Esophagus muscularis mucosa (tissue), 3 donors: ENCODE data around the gene PTTG1.

ENCODE experiments used
- POLR2A ChIP-seq: fragments of 450-650 bp; IDR thresholded peaks from one replicate; pipeline ENCODE4 v1.6.1; 2017; ENCODE audit warnings: antibody characterized with exemption, moderate library complexity, mild to moderate bottlenecking, low read depth
- POLR2AphosphoS5 ChIP-seq, 2 donors: sonication (generic); formaldehyde crosslinking; IDR thresholded peaks; one replicate each; pipeline ENCODE4 v1.6.1; 2017; ENCODE audit warnings: antibody characterized with exemption in 2 of 2
- TF ChIP-seq, protein P1 (sequence below), 3 experiments: fragments of 200-600 bp in 2 of 3; fragments of 450-650 bp in 1 of 3; sonication (generic) in 2 of 3; IDR thresholded peaks; one replicate each; pipeline ENCODE4 v1.5.1; 2017 to 2019; ENCODE audit warnings: antibody characterized with exemption in 3 of 3, mild to moderate bottlenecking in 2 of 3, moderate library complexity in 1 of 3

DNA sequence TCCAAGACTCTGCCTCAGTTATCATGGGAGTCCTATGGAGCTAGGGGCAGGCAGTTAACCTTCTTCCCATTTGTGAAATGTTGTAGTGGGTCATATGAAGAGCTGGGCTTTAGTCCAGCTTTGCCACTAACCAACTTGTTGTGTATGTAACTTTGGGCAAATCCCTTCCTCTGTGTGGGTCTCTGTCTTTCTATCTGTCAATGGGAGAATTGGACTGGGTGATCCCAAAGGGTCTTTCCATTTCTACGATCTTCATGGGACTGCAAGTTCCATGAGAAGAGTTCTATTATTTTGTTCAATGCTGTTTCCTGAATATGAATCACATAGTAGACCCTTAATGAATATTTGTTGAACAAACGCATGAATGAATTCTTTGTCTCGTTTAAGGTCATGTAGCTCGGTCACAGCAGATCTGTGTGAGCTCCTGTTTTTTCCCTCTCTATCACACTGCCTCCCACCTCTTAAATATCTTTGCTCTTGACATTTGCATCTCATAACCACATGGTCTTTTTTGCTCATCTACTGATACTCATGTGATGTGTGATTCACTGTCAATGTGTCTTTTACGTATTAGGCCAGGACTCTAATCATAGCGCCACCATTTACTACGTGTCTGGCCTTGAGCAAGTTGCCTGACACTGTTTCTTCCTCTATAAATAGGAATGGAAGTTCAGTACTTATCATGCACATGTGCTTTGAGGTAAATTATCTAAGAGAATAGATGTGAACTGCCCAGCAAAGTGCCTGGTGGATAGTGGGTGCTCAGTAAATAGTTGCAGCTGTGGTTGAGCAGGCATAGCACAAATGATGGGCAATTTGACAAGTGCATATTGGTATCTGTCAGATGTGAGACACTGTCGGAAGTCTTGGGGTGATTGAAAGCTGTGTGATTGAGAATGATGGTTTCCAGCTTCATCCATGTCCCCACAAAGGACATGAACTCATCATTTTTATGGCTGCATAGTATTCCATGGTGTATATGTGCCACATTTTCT, 37.4 kb downstream of the PTTG1 start:
- no peak for TF ChIP-seq POLR2A
- TF ChIP-seq POLR2AphosphoS5 (IDR thresholded peaks at IDR 0.05), result no peak
- TF ChIP-seq, protein P1, sequence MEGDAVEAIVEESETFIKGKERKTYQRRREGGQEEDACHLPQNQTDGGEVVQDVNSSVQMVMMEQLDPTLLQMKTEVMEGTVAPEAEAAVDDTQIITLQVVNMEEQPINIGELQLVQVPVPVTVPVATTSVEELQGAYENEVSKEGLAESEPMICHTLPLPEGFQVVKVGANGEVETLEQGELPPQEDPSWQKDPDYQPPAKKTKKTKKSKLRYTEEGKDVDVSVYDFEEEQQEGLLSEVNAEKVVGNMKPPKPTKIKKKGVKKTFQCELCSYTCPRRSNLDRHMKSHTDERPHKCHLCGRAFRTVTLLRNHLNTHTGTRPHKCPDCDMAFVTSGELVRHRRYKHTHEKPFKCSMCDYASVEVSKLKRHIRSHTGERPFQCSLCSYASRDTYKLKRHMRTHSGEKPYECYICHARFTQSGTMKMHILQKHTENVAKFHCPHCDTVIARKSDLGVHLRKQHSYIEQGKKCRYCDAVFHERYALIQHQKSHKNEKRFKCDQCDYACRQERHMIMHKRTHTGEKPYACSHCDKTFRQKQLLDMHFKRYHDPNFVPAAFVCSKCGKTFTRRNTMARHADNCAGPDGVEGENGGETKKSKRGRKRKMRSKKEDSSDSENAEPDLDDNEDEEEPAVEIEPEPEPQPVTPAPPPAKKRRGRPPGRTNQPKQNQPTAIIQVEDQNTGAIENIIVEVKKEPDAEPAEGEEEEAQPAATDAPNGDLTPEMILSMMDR (IDR thresholded peaks at IDR 0.05), result no peak
